Measurements from ENCODE around the gene POLQ.

Gene POLQ

GRCh38 chr3:121542924-121543323 is 2.9 kb downstream of the POLQ start:
- TF ChIP-seq, protein P1, sequence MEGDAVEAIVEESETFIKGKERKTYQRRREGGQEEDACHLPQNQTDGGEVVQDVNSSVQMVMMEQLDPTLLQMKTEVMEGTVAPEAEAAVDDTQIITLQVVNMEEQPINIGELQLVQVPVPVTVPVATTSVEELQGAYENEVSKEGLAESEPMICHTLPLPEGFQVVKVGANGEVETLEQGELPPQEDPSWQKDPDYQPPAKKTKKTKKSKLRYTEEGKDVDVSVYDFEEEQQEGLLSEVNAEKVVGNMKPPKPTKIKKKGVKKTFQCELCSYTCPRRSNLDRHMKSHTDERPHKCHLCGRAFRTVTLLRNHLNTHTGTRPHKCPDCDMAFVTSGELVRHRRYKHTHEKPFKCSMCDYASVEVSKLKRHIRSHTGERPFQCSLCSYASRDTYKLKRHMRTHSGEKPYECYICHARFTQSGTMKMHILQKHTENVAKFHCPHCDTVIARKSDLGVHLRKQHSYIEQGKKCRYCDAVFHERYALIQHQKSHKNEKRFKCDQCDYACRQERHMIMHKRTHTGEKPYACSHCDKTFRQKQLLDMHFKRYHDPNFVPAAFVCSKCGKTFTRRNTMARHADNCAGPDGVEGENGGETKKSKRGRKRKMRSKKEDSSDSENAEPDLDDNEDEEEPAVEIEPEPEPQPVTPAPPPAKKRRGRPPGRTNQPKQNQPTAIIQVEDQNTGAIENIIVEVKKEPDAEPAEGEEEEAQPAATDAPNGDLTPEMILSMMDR (IDR thresholded peaks at IDR 0.05), result no peak
- DNase-seq (ENCODE audit: low spot score), result no peak
- H3K27ac ChIP-seq, result no peak overlapping the region
- no peak overlapping the region for H3K4me3 ChIP-seq

- Histone ChIP-seq H3K4me3 (no peak overlapping the region), H3K27ac (no peak overlapping the region)
- DNase-seq (ENCODE audit: low spot score), result no peak
- TF ChIP-seq, protein P1 (IDR thresholded peaks at IDR 0.05), result no peak
Observed at GRCh38 chr3:121531269-121531668, 14.5 kb downstream of the POLQ start.

DNA sequence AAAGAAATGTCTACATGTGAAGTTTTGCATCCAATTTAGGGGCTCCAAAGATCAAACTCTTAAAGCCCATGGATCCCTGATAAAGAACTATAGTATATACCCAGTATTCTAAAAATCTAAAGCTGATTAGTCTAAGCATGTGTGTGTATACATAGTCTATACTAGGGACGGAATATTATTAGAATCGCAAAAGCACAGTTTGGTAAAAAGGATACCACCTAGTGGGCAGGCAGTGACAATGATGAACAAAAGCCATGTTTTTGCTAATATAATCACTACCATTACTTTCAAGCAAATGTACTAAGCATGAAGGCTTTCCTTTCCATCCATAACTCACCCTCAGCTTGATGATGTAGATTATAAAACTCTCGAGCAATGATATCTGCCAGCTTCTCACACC is 16.5 kb downstream of the POLQ start:
- TF ChIP-seq, protein P1 (IDR thresholded peaks at IDR 0.05), result no peak
- no peak overlapping the region for H3K4me3 ChIP-seq
- DNase-seq (ENCODE audit: low spot score), result no peak
- no peak overlapping the region for H3K27ac ChIP-seq

DNA sequence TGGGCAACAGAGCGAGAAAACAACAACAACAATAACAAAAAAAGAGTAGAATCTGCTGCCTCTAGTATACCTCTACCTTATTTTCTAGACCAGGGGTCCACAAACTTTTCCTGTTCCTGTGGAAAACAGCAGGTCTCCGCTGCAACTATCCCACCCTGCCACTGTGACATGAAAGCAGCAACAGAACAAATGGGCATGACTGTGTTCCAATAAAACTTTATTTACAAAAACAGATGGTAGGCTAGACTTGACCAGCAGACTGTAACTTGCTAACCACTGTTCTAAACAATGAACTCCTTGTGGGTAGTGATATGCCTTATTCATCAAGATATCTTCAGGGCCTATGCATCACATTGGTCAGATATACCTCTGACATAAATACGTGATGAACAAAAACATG is 25.3 kb downstream of the POLQ start:
- Histone ChIP-seq H3K27ac (no peak overlapping the region), H3K4me3 (no peak overlapping the region)
- DNase-seq (ENCODE audit: low spot score), result no peak
- TF ChIP-seq, protein P1 (IDR thresholded peaks at IDR 0.05), result no peak

- Histone ChIP-seq H3K27ac (no peak overlapping the region), H3K4me3 (no peak overlapping the region)
- TF ChIP-seq, protein P1 (IDR thresholded peaks at IDR 0.05), result no peak
- DNase-seq (ENCODE audit: low spot score), result no peak
Observed at GRCh38 chr3:121517953-121518655, 27.7 kb downstream of the POLQ start.

- TF ChIP-seq, protein P1 (IDR thresholded peaks at IDR 0.05), result no peak
- DNase-seq (ENCODE audit: low spot score), result no peak
- Histone ChIP-seq H3K4me3 (no peak overlapping the region), H3K27ac (no peak overlapping the region)
Observed at GRCh38 chr3:121515862-121516261, 29.9 kb downstream of the POLQ start.

- TF ChIP-seq, protein P1 (IDR thresholded peaks at IDR 0.05), result no peak
- DNase-seq (ENCODE audit: low spot score), result no peak
- H3K27ac ChIP-seq, result no peak overlapping the region
- H3K4me3 ChIP-seq, result no peak overlapping the region
Observed at GRCh38 chr3:121515313-121515712, 30.5 kb downstream of the POLQ start.

Data from coronary artery (tissue), 2 donors.